Lower leg skin (tissue), 3 donors: ENCODE data around the gene GAS7.

ENCODE experiments used
- POLR2A ChIP-seq, 2 donors: fragments of 450-650 bp; IDR thresholded peaks; one replicate each; pipeline ENCODE4 v1.6.1; 2016 to 2017; ENCODE audit warnings: antibody characterized with exemption in 2 of 2, mild to moderate bottlenecking in 1 of 2, moderate library complexity in 1 of 2
- TF ChIP-seq, protein P1 (sequence below), 3 donors: fragments of 450-650 bp; IDR thresholded peaks; one replicate each; pipeline ENCODE4 v1.5.1; 2016; ENCODE audit warnings: antibody characterized with exemption in 3 of 3, mild to moderate bottlenecking in 3 of 3, moderate library complexity in 2 of 3

DNA sequence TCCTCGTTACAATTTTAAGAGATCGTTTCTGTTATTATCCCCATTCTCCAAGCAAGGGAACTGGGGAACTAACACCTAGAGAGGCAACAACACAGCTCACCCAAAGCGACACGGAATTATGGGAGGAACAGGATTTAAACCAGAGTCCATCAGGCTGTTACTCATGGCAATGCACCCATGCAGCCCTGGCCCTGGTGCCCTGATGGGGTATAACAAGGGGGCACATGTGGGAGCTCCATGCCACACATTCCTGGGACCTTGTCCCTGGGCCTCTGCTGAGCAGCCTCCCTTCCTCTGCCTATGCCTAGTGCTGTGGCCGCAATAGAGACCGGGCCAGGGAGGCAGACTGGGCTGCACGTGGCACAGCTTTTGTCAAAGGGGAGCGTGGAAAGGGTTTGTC lies 280.1 kb downstream of the GAS7 start:
- TF ChIP-seq, protein P1, sequence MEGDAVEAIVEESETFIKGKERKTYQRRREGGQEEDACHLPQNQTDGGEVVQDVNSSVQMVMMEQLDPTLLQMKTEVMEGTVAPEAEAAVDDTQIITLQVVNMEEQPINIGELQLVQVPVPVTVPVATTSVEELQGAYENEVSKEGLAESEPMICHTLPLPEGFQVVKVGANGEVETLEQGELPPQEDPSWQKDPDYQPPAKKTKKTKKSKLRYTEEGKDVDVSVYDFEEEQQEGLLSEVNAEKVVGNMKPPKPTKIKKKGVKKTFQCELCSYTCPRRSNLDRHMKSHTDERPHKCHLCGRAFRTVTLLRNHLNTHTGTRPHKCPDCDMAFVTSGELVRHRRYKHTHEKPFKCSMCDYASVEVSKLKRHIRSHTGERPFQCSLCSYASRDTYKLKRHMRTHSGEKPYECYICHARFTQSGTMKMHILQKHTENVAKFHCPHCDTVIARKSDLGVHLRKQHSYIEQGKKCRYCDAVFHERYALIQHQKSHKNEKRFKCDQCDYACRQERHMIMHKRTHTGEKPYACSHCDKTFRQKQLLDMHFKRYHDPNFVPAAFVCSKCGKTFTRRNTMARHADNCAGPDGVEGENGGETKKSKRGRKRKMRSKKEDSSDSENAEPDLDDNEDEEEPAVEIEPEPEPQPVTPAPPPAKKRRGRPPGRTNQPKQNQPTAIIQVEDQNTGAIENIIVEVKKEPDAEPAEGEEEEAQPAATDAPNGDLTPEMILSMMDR (IDR thresholded peaks at IDR 0.05) = no peak
- TF ChIP-seq POLR2A (IDR thresholded peaks at IDR 0.05) = no peak
